Measurements from ENCODE around the gene AOX1. TPM values are rescaled to one million over a fixed set of nuclear protein-coding genes. Genes with fewer than 3 reads are reported as not detected.
"Not testable (repeated sequence)": the region's sequence is repeated elsewhere in the genome, so short reads cannot be mapped to it uniquely, and the experiment has no call there.

The AOX1 gene
- total RNA-seq, 4 donors from 2014 or later: 22.1 to 41.8 (median 34.0) TPM

DNA sequence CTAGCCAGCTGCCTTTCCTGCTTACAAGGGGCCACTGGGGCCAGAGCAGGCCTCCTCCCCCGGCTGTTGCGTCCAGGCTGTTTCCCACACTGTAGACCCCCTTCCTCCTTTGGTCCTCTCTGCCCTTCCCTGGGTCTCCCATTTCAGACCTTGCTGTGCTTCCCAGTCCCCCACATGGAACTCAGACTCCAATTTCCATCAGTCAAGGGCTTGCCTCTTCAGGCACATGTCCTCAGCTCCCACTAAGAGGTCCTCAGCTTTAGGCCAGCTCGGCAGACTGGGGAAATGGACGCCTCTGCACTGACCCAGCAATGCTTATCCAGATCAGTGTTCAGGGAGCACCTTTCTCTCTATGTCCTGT is 127.9 kb downstream of the AOX1 start:
- in situ Hi-C loops (cut with MboI; ENCODE audit: low sequenced_read_pairs in 4 of 4) (loop anchor here (10.0 to 25.0 kb wide), 4 partner anchors 99 to 751 kb away; partner anchors contain the start of genes BZW1 (in 4 of the 4), HYCC2 (in 1 of the 4), MAIP1 (in 1 of the 4) and NDUFB3 (in 1 of the 4)), intact Hi-C loops (cut with DNase I; ENCODE audit: low total_unique reads) (loop anchor here (1.0 to 5.0 kb wide), 6 partner anchors 51 to 359 kb away; partner anchors contain the start of genes BZW1, CLK1, HYCC2 and NDUFB3)
- TF ChIP-seq POLR2A (IDR thresholded peaks at IDR 0.05): no peak
- TF ChIP-seq CTCF (IDR thresholded peaks at IDR 0.05 in 4 of 5, conservative IDR thresholded peaks at IDR 0.05 in 1 of 5): no peak
- Histone ChIP-seq H3K27me3 (no peaks in the 10 kb centered on the region), H3K4me1 (peaks cover 0 to 3% of the 10 kb centered on the region in 2 donors), H3K27ac (peak overlapping the region; percentile 70 to 82 (median 74)), H3K36me3 (no peaks in the 10 kb centered on the region), H3K4me3 (peak overlapping the region in 3 of 4 donors; percentile 33 to 51 (median 46)), H3K9me3 (no peaks in the 10 kb centered on the region)
- DNase-seq: no peak
- ATAC-seq: no peak

GRCh38 chr2:200715014-200715413 is 129.2 kb downstream of the AOX1 start:
- DNase-seq; ATAC-seq; intact Hi-C loops (cut with DNase I; ENCODE audit: low total_unique reads); H3K9me3 ChIP-seq; H3K4me1 ChIP-seq; H3K36me3 ChIP-seq; H3K27me3 ChIP-seq; H3K27ac ChIP-seq; H3K4me3 ChIP-seq: not testable (repeated sequence)
- in situ Hi-C loops (cut with MboI; ENCODE audit: low sequenced_read_pairs in 4 of 4): loop anchor here (10.0 to 25.0 kb wide), 4 partner anchors 97 to 753 kb away; partner anchors contain the start of genes BZW1 (in 4 of the 4), HYCC2 (in 1 of the 4), MAIP1 (in 1 of the 4) and NDUFB3 (in 1 of the 4)

- ATAC-seq (no peak), DNase-seq (no peak)
- H3K4me1 ChIP-seq: peaks cover 0 to 3% of the 10 kb centered on the region in 2 donors
- TF ChIP-seq POLR2A (IDR thresholded peaks at IDR 0.05) (no peak), CTCF (IDR thresholded peaks at IDR 0.05 in 4 of 5, conservative IDR thresholded peaks at IDR 0.05 in 1 of 5) (no peak)
- no peaks in the 10 kb centered on the region for H3K27me3 ChIP-seq
- no peak overlapping the region for H3K27ac ChIP-seq
- no peak overlapping the region for H3K4me3 ChIP-seq
- H3K9me3 ChIP-seq: no peaks in the 10 kb centered on the region
- intact Hi-C loops (cut with DNase I; ENCODE audit: low total_unique reads): no loop called here
- no peaks in the 10 kb centered on the region for H3K36me3 ChIP-seq
- in situ Hi-C loops (cut with MboI; ENCODE audit: low sequenced_read_pairs in 4 of 4): loop anchor here (10.0 to 25.0 kb wide), 4 partner anchors 96 to 754 kb away; partner anchors contain the start of genes BZW1 (in 4 of the 4), HYCC2 (in 1 of the 4), MAIP1 (in 1 of the 4) and NDUFB3 (in 1 of the 4)
These were observed 130.6 kb downstream of the AOX1 start for GRCh38 chr2:200716386-200716785.

Other genes with a start within 250 kb of the AOX1 start
- gene KCTD18, start 75.9 kb upstream of the AOX1 start, total RNA-seq: 10 to 100 TPM; 16.6 to 20.1 (median 19.6) TPM
- 1 to 10 TPM in 1 of 4 donors, under 1 TPM in 3; 0.61 to 2.6 (median 0.70) TPM for gene SGO2, start 59.8 kb upstream of the AOX1 start, total RNA-seq
- gene BZW1, start 225.9 kb downstream of the AOX1 start, total RNA-seq: 100 to 1,000 TPM; 204 to 317 (median 240) TPM

All from gastrocnemius medialis (tissue), 4 donors.